Esophagus squamous epithelium (tissue), 4 donors: Measurements from ENCODE around the gene SREBF2.

Experiments
- CTCF ChIP-seq, 6 experiments: fragments of 450-650 bp in 4 of 6; fragments of 200-600 bp in 2 of 6; sonication (generic) in 2 of 6; IDR thresholded peaks; one replicate each; pipeline ENCODE4 v1.5.1; 2016 to 2019; ENCODE audit warnings: antibody characterized with exemption in 6 of 6, mild to moderate bottlenecking in 4 of 6, moderate library complexity in 4 of 6
- POLR2A ChIP-seq, 4 donors: fragments of 450-650 bp; IDR thresholded peaks; one replicate each; pipeline ENCODE4 v1.6.1; 2017; ENCODE audit warnings: antibody characterized with exemption in 4 of 4, mild to moderate bottlenecking in 4 of 4, moderate library complexity in 3 of 4

DNA sequence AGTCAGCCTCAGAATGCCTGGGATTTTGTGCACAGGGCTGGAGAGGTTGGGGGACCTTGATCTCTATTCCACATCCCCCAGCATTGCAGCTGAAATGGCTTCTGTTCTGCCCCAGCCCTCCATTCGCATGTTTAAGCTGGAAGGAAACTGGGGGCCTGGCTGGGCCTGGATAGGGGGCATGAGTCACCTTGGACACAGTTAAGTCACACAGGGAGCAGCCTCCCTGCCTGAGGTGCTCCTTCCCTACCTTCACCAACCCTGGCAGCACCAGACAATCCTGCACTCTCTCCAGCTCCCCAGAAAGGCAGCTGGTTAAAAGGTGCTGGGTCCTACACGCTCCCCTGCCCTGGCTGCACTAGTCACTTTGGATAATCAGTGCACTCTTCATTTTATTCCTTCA lies 119.8 kb downstream of the SREBF2 start:
- TF ChIP-seq CTCF (IDR thresholded peaks at IDR 0.05) = no peak
- no peak for TF ChIP-seq POLR2A (IDR thresholded peaks at IDR 0.05)
